HEK293 (cell line): ENCODE results near the gene MGAT5B.

Source experiments
- CTCF ChIA-PET: fragments of 350-600 bp; formaldehyde crosslinking; extraction: SDS; loops from one replicate; lab custom pipeline; 2021; ENCODE audit warnings: antibody characterized with exemption; lab: Yijun Ruan, JAX
- POLR2A ChIA-PET: fragments of 300-600 bp; formaldehyde crosslinking; extraction: SDS; loops from one replicate; lab custom pipeline; 2020; ENCODE audit warnings: antibody characterized with exemption, inconsistent platforms; lab: Yijun Ruan, JAX
- H3K27ac ChIP-seq: fragments of 200-500 bp; sonication (Bioruptor generic); 2 replicates; pipeline ENCODE4 v1.5.1; 2014; ENCODE audit warnings: low read depth, low read length, control low read depth, inconsistent platforms; ENCODE audit errors: extremely low read depth
- H3K36me3 ChIP-seq, 2 experiments: fragments of 200-500 bp in 1 of 2; sonication (Bioruptor generic) in 1 of 2; 1 replicate in 1 of 2; 2 replicates in 1 of 2; pipeline ENCODE4 v1.5.1; 2014 to 2017; ENCODE audit warnings: inconsistent platforms in 2 of 2, low read length in 2 of 2; ENCODE audit not compliant: control insufficient read depth in 2 of 2, insufficient read depth in 1 of 2
- H3K4me1 ChIP-seq: fragments of 200-500 bp; sonication (Bioruptor generic); 2 replicates; pipeline ENCODE4 v1.5.1; 2014; ENCODE audit warnings: mild to moderate bottlenecking, low read length, inconsistent platforms; ENCODE audit not compliant: control insufficient read depth, insufficient read depth
- H3K4me3 ChIP-seq: 2 replicates; pipeline ENCODE4 v1.5.1; 2011; ENCODE audit warnings: low read depth, mild to moderate bottlenecking, control low read depth, low read length, moderate library complexity
- H3K9me3 ChIP-seq: fragments of 200-500 bp; sonication (Bioruptor generic); 2 replicates; pipeline ENCODE4 v1.5.1; 2014; ENCODE audit warnings: low read depth, low read length, inconsistent platforms; ENCODE audit not compliant: control insufficient read depth, insufficient read depth
- EGR2 ChIP-seq: fragments of 450-650 bp; formaldehyde crosslinking; IDR thresholded peaks from 2 replicates; pipeline ENCODE4 v1.5.1; 2016; ENCODE audit warnings: low read depth, missing biosample characterization, missing genetic modification characterization
- IKZF3 ChIP-seq: fragments of 450-650 bp; IDR thresholded peaks from 2 replicates; pipeline ENCODE4 v1.5.0; 2018; ENCODE audit warnings: missing biosample characterization, mild to moderate bottlenecking, missing genetic modification characterization, moderate library complexity
- KLF1 ChIP-seq: fragments of 450-650 bp; formaldehyde crosslinking; IDR thresholded peaks from 2 replicates; pipeline ENCODE4 v1.5.1; 2016; ENCODE audit warnings: missing biosample characterization, missing genetic modification characterization
- KLF10 ChIP-seq: fragments of 450-650 bp; IDR thresholded peaks from 2 replicates; pipeline ENCODE4 v1.5.1; 2018; ENCODE audit warnings: missing biosample characterization, mild to moderate bottlenecking, missing genetic modification characterization
- KLF9 ChIP-seq: fragments of 450-650 bp; formaldehyde crosslinking; IDR thresholded peaks from 2 replicates; pipeline ENCODE4 v1.5.1; 2016; ENCODE audit warnings: missing biosample characterization, missing genetic modification characterization, low read depth
- SALL2 ChIP-seq: fragments of 450-650 bp; formaldehyde crosslinking; IDR thresholded peaks from 2 replicates; pipeline ENCODE4 v1.5.0; 2017; ENCODE audit warnings: missing biosample characterization, mild to moderate bottlenecking, missing genetic modification characterization, borderline replicate concordance
- SCRT1 ChIP-seq: fragments of 450-650 bp; formaldehyde crosslinking; IDR thresholded peaks from 2 replicates; pipeline ENCODE4 v1.5.1; 2016; ENCODE audit warnings: missing biosample characterization, missing genetic modification characterization, borderline replicate concordance
- ZBTB17 ChIP-seq: fragments of 450-650 bp; formaldehyde crosslinking; IDR thresholded peaks from 2 replicates; pipeline ENCODE4 v1.5.1; 2016; ENCODE audit warnings: missing biosample characterization, missing genetic modification characterization
- ZBTB20 ChIP-seq: fragments of 450-650 bp; formaldehyde crosslinking; IDR thresholded peaks from 2 replicates; pipeline ENCODE4 v1.5.1; 2016; ENCODE audit warnings: missing biosample characterization, missing genetic modification characterization
- ZBTB21 ChIP-seq: fragments of 450-650 bp; formaldehyde crosslinking; IDR thresholded peaks from 2 replicates; pipeline ENCODE4 v1.5.1; 2017; ENCODE audit warnings: missing biosample characterization, missing genetic modification characterization
- ZEB2 ChIP-seq: fragments of 450-650 bp; formaldehyde crosslinking; IDR thresholded peaks from 2 replicates; pipeline ENCODE4 v1.5.1; 2016; ENCODE audit warnings: missing biosample characterization, missing genetic modification characterization
- ZFHX2 ChIP-seq: fragments of 450-650 bp; formaldehyde crosslinking; conservative IDR thresholded peaks from 2 replicates; pipeline ENCODE4 v1.5.1; 2016; ENCODE audit warnings: missing biosample characterization, missing genetic modification characterization
- ZNF157 ChIP-seq: fragments of 450-650 bp; formaldehyde crosslinking; IDR thresholded peaks from 2 replicates; pipeline ENCODE4 v1.5.1; 2016; ENCODE audit warnings: missing biosample characterization, missing genetic modification characterization
- ZNF202 ChIP-seq: fragments of 450-650 bp; formaldehyde crosslinking; IDR thresholded peaks from 2 replicates; pipeline ENCODE4 v1.5.1; 2016; ENCODE audit warnings: missing biosample characterization, missing genetic modification characterization, borderline replicate concordance
- ZNF223 ChIP-seq: fragments of 450-650 bp; formaldehyde crosslinking; IDR thresholded peaks from 2 replicates; pipeline ENCODE4 v1.5.1; 2016; ENCODE audit warnings: missing biosample characterization, missing genetic modification characterization
- ZNF266 ChIP-seq: fragments of 450-650 bp; formaldehyde crosslinking; IDR thresholded peaks from 2 replicates; pipeline ENCODE4 v1.5.1; 2016; ENCODE audit warnings: missing biosample characterization, missing genetic modification characterization, low read depth
- ZNF366 ChIP-seq: fragments of 450-650 bp; formaldehyde crosslinking; conservative IDR thresholded peaks from 2 replicates; pipeline ENCODE4 v1.5.1; 2016; ENCODE audit warnings: missing biosample characterization, missing genetic modification characterization
- ZNF433 ChIP-seq: fragments of 450-650 bp; formaldehyde crosslinking; IDR thresholded peaks from 2 replicates; pipeline ENCODE4 v1.5.1; 2016; ENCODE audit warnings: missing biosample characterization, missing genetic modification characterization, low read depth
- ZNF48 ChIP-seq: fragments of 450-650 bp; formaldehyde crosslinking; IDR thresholded peaks from 2 replicates; pipeline ENCODE4 v1.5.1; 2016; ENCODE audit warnings: missing biosample characterization, missing genetic modification characterization
- ZNF558 ChIP-seq: fragments of 450-650 bp; formaldehyde crosslinking; IDR thresholded peaks from 2 replicates; pipeline ENCODE4 v1.5.1; 2016; ENCODE audit warnings: missing biosample characterization, missing genetic modification characterization
- ZNF600 ChIP-seq: fragments of 450-650 bp; formaldehyde crosslinking; IDR thresholded peaks from 2 replicates; pipeline ENCODE4 v1.5.1; 2016; ENCODE audit warnings: missing biosample characterization, missing genetic modification characterization
- ZNF658 ChIP-seq: fragments of 450-650 bp; formaldehyde crosslinking; IDR thresholded peaks from 2 replicates; pipeline ENCODE4; 2016; ENCODE audit warnings: missing biosample characterization, missing genetic modification characterization
- ZNF747 ChIP-seq: fragments of 450-650 bp; formaldehyde crosslinking; IDR thresholded peaks from 2 replicates; pipeline ENCODE4 v1.5.1; 2016; ENCODE audit warnings: missing biosample characterization, missing genetic modification characterization
- ZNF785 ChIP-seq: fragments of 450-650 bp; formaldehyde crosslinking; IDR thresholded peaks from 2 replicates; pipeline ENCODE4 v1.5.1; 2016; ENCODE audit warnings: missing biosample characterization, missing genetic modification characterization
- TF ChIP-seq, protein P1 (sequence below): fragments of 450-650 bp; formaldehyde crosslinking; IDR thresholded peaks from 2 replicates; pipeline ENCODE4 v1.5.1; 2016; ENCODE audit warnings: missing biosample characterization, missing genetic modification characterization
- TF ChIP-seq, protein P2 (sequence below): fragments of 450-650 bp; formaldehyde crosslinking; IDR thresholded peaks from 2 replicates; pipeline ENCODE4 v1.5.1; 2017; ENCODE audit warnings: missing biosample characterization, missing genetic modification characterization
- TF ChIP-seq, protein P3 (sequence below): fragments of 450-650 bp; formaldehyde crosslinking; IDR thresholded peaks from 2 replicates; pipeline ENCODE4 v1.5.1; 2017; ENCODE audit warnings: missing biosample characterization, missing genetic modification characterization

Gene MGAT5B

GRCh38 chr17:76934561-76935320, 66.5 kb downstream of the MGAT5B start (continued):
- TF ChIP-seq ZBTB20 (tag by site-specific recombination) (no peak), SCRT1 (no peak)

GRCh38 chr17:76935331-76935730, 67.1 kb downstream of the MGAT5B start:
- no peaks in the 10 kb centered on the region for H3K4me1 ChIP-seq
- H3K4me3 ChIP-seq = no peak overlapping the region
- no peaks in the 10 kb centered on the region for H3K36me3 ChIP-seq
- H3K9me3 ChIP-seq = no peaks in the 10 kb centered on the region
- CTCF ChIA-PET = no interaction called here
- H3K27ac ChIP-seq = no peak overlapping the region
- POLR2A ChIA-PET = interaction anchor here (0.6 to 1.3 kb wide), 2 partner anchors 8 to 14 kb away, joined by 3 to 4 read pairs; no protein-coding TSS in a partner anchor
- TF ChIP-seq ZBTB21 (tag by site-specific recombination) (no peak), SALL2 (tag by site-specific recombination) (no peak), ZNF202 (tag by site-specific recombination) (no peak)
- TF ChIP-seq, all 188 proteins: peak for 0

- CTCF ChIA-PET = interaction anchor here (0.6 to 0.7 kb wide), 2 partner anchors 11 to 273 kb away, joined by 3 to 4 read pairs; no protein-coding TSS in a partner anchor
- Histone ChIP-seq H3K27ac (no peak overlapping the region), H3K4me1 (no peaks in the 10 kb centered on the region), H3K9me3 (no peaks in the 10 kb centered on the region), H3K4me3 (no peak overlapping the region), H3K36me3 (no peaks in the 10 kb centered on the region)
- TF ChIP-seq EGR2 (peak; percentile 62; the same call in 1 of the 2 replicates), ZNF157 (tag by site-specific recombination) (no peak), ZNF747 (tag by site-specific recombination) (0 out of 2 replicates have a peak, but pooled peaks have one; percentile 50), KLF9 (tag by site-specific recombination) (no peak), ZNF785 (tag by site-specific recombination) (0 out of 2 replicates have a peak, but pooled peaks have one; percentile 20), ZEB2 (tag by site-specific recombination) (no peak), ZBTB17 (tag by site-specific recombination) (peak; percentile 98), ZNF366 (tag by site-specific recombination) (peak; percentile 92), SCRT1 (no peak), ZFHX2 (0 out of 2 replicates have a peak, but pooled peaks have one; percentile 32)
- TF ChIP-seq, protein P1, sequence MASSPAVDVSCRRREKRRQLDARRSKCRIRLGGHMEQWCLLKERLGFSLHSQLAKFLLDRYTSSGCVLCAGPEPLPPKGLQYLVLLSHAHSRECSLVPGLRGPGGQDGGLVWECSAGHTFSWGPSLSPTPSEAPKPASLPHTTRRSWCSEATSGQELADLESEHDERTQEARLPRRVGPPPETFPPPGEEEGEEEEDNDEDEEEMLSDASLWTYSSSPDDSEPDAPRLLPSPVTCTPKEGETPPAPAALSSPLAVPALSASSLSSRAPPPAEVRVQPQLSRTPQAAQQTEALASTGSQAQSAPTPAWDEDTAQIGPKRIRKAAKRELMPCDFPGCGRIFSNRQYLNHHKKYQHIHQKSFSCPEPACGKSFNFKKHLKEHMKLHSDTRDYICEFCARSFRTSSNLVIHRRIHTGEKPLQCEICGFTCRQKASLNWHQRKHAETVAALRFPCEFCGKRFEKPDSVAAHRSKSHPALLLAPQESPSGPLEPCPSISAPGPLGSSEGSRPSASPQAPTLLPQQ (tag by site-specific recombination) = no peak
- TF ChIP-seq, protein P2, sequence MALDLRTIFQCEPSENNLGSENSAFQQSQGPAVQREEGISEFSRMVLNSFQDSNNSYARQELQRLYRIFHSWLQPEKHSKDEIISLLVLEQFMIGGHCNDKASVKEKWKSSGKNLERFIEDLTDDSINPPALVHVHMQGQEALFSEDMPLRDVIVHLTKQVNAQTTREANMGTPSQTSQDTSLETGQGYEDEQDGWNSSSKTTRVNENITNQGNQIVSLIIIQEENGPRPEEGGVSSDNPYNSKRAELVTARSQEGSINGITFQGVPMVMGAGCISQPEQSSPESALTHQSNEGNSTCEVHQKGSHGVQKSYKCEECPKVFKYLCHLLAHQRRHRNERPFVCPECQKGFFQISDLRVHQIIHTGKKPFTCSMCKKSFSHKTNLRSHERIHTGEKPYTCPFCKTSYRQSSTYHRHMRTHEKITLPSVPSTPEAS = no peak
- POLR2A ChIA-PET = no interaction called here
Observed at GRCh38 chr17:76937238-76937637, 69.0 kb downstream of the MGAT5B start.

DNA sequence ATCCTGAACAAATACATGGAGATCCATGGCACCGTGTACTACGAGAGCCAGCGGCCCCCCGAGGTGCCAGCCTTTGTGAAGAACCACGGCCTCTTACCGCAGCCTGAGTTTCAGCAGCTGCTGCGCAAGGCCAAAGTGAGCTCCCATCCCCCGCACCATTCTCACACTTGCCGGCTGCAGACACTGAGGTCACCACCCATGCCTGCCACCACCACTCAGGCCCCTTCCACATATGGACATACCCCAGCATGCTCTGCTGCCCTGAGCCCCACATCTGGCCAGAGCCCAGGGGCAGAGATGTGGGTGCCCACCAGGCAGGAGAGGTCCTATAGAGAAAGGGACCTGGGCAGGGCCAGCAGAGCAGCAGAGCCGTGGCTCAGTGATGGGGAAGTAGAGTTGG, 69.8 kb downstream of the MGAT5B start:
- Histone ChIP-seq H3K4me1 (no peaks in the 10 kb centered on the region), H3K4me3 (no peak overlapping the region), H3K27ac (no peak overlapping the region), H3K36me3 (no peaks in the 10 kb centered on the region), H3K9me3 (no peaks in the 10 kb centered on the region)
- ChIA-PET CTCF (no interaction called here), POLR2A (no interaction called here)
- TF ChIP-seq, protein P3, sequence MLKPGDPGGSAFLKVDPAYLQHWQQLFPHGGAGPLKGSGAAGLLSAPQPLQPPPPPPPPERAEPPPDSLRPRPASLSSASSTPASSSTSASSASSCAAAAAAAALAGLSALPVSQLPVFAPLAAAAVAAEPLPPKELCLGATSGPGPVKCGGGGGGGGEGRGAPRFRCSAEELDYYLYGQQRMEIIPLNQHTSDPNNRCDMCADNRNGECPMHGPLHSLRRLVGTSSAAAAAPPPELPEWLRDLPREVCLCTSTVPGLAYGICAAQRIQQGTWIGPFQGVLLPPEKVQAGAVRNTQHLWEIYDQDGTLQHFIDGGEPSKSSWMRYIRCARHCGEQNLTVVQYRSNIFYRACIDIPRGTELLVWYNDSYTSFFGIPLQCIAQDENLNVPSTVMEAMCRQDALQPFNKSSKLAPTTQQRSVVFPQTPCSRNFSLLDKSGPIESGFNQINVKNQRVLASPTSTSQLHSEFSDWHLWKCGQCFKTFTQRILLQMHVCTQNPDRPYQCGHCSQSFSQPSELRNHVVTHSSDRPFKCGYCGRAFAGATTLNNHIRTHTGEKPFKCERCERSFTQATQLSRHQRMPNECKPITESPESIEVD (tag by site-specific recombination) = no peak
- TF ChIP-seq KLF1 (tag by site-specific recombination) (no peak), KLF9 (tag by site-specific recombination) (no peak), ZNF600 (tag by site-specific recombination) (no peak), ZEB2 (tag by site-specific recombination) (no peak), ZNF223 (tag by site-specific recombination) (no peak), ZNF48 (tag by site-specific recombination) (no peak), ZBTB17 (tag by site-specific recombination) (no peak), ZNF433 (tag by site-specific recombination) (no peak), ZNF658 (tag by site-specific recombination) (no peak), ZNF266 (tag by site-specific recombination) (no peak), KLF10 (tag by site-specific recombination) (no peak), IKZF3 (tag by site-specific recombination) (no peak), ZNF558 (tag by site-specific recombination) (no peak)
